ENCODE measurements around the gene MYL3. TPM values are rescaled to one million over a fixed set of nuclear protein-coding genes. Genes with fewer than 3 reads are reported as not detected.

MYL3 gene
- total RNA-seq, 1 experiment from 2014 or later = not detected

DNA sequence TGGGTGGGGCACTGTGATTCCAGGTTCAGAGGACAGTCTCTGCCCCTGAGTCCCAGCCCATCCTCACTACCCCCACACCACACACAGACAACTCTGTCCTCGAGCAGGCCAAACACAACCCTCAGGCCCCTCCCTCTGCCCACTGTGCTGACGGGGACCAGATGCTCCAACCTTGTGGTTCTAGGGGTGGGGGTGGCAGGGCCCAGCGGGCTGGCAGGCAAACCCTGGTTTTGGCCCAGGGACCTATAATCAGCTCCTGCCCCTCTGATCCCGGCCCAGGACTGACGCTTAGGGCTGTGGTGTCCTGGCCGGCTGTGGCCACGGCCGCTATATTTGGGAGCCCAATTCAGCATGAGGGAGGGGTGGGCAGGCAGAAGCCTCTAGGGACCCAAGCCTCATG lies 5.0 kb upstream of the MYL3 start:
- Histone ChIP-seq H2AFZ (ENCODE audit: low read length) (no peak overlapping the region), H3K4me1 (ENCODE audit: low read length) (no peaks in the 10 kb centered on the region), H3K9me2 (replicated peaks; ENCODE audit: insufficient read depth, low read length) (no peaks in the 10 kb centered on the region), H3K4me3 (ENCODE audit: low read length) (no peak overlapping the region), H3K27me3 (ENCODE audit: low read length) (no peaks in the 10 kb centered on the region), H3K36me3 (ENCODE audit: insufficient read depth, low read length) (no peaks in the 10 kb centered on the region), H3K79me2 (ENCODE audit: low read length) (no peaks in the 10 kb centered on the region), H4K20me1 (ENCODE audit: insufficient read depth, low read depth, low read length) (no peaks in the 10 kb centered on the region), H3K9ac (ENCODE audit: low read length) (no peak overlapping the region), H3K27ac (ENCODE audit: low read length) (no peak overlapping the region), H3K9me3 (ENCODE audit: low read length) (no peaks in the 10 kb centered on the region), H3K4me2 (ENCODE audit: low read depth, low read length, poor library complexity, severe bottlenecking) (no peak overlapping the region)
- no peak for DNase-seq

- DNase-seq = no peak
- Histone ChIP-seq H3K9me2 (replicated peaks; ENCODE audit: insufficient read depth, low read length) (no peaks in the 10 kb centered on the region), H3K36me3 (ENCODE audit: insufficient read depth, low read length) (no peaks in the 10 kb centered on the region), H3K27me3 (ENCODE audit: low read length) (no peaks in the 10 kb centered on the region), H4K20me1 (ENCODE audit: insufficient read depth, low read depth, low read length) (no peaks in the 10 kb centered on the region), H3K9me3 (ENCODE audit: low read length) (no peaks in the 10 kb centered on the region), H3K9ac (ENCODE audit: low read length) (no peak overlapping the region), H3K4me1 (ENCODE audit: low read length) (no peaks in the 10 kb centered on the region), H3K79me2 (ENCODE audit: low read length) (no peaks in the 10 kb centered on the region), H3K4me3 (ENCODE audit: low read length) (no peak overlapping the region), H3K4me2 (ENCODE audit: low read depth, low read length, poor library complexity, severe bottlenecking) (no peak overlapping the region), H3K27ac (ENCODE audit: low read length) (no peak overlapping the region), H2AFZ (ENCODE audit: low read length) (no peak overlapping the region)
These were observed 4.3 kb upstream of the MYL3 start for GRCh38 chr3:46867550-46867898.

- no peak overlapping the region for H3K27ac ChIP-seq (ENCODE audit: low read length)
- no peaks in the 10 kb centered on the region for H3K9me3 ChIP-seq (ENCODE audit: low read length)
- H3K4me2 ChIP-seq (ENCODE audit: low read depth, low read length, poor library complexity, severe bottlenecking) = no peak overlapping the region
- H2AFZ ChIP-seq (ENCODE audit: low read length) = no peak overlapping the region
- H3K4me1 ChIP-seq (ENCODE audit: low read length) = no peaks in the 10 kb centered on the region
- DNase-seq = peak; percentile 91
- H3K9me2 ChIP-seq (replicated peaks; ENCODE audit: insufficient read depth, low read length) = no peaks in the 10 kb centered on the region
- H4K20me1 ChIP-seq (ENCODE audit: insufficient read depth, low read depth, low read length) = no peaks in the 10 kb centered on the region
- no peak overlapping the region for H3K4me3 ChIP-seq (ENCODE audit: low read length)
- no peaks in the 10 kb centered on the region for H3K27me3 ChIP-seq (ENCODE audit: low read length)
- no peaks in the 10 kb centered on the region for H3K79me2 ChIP-seq (ENCODE audit: low read length)
- no peak overlapping the region for H3K9ac ChIP-seq (ENCODE audit: low read length)
- H3K36me3 ChIP-seq (ENCODE audit: insufficient read depth, low read length) = no peaks in the 10 kb centered on the region
These were observed 3.7 kb upstream of the MYL3 start for GRCh38 chr3:46866720-46867549.

GRCh38 chr3:46866032-46866595 lies 2.9 kb upstream of the MYL3 start:
- H3K79me2 ChIP-seq (ENCODE audit: low read length) = no peaks in the 10 kb centered on the region
- no peaks in the 10 kb centered on the region for H3K36me3 ChIP-seq (ENCODE audit: insufficient read depth, low read length)
- H3K27ac ChIP-seq (ENCODE audit: low read length) = no peak overlapping the region
- no peaks in the 10 kb centered on the region for H3K4me1 ChIP-seq (ENCODE audit: low read length)
- H3K27me3 ChIP-seq (ENCODE audit: low read length) = no peaks in the 10 kb centered on the region
- H3K4me2 ChIP-seq (ENCODE audit: low read depth, low read length, poor library complexity, severe bottlenecking) = no peak overlapping the region
- H2AFZ ChIP-seq (ENCODE audit: low read length) = no peak overlapping the region
- H3K4me3 ChIP-seq (ENCODE audit: low read length) = no peak overlapping the region
- no peaks in the 10 kb centered on the region for H3K9me2 ChIP-seq (replicated peaks; ENCODE audit: insufficient read depth, low read length)
- H3K9me3 ChIP-seq (ENCODE audit: low read length) = no peaks in the 10 kb centered on the region
- no peaks in the 10 kb centered on the region for H4K20me1 ChIP-seq (ENCODE audit: insufficient read depth, low read depth, low read length)
- no peak for DNase-seq
- no peak overlapping the region for H3K9ac ChIP-seq (ENCODE audit: low read length)

DNA sequence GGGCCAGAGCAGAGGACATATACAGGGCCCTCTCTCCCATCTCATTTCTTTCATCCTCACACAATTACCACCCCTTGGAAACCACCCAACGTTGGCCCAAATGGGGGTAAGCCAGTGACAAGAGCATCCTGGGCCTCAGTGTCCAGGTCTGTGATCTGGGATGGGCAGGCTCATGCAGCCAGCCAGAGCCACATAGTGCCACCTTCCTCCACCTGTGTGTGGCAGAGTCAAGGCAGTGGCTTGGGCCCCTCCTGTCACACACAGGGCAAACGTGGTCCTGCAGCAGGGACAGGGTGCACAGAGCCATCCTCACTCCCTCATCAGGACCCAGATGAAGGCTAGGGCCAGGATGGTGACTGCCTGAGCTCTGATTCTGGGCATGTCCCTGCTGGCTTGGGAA lies 2.3 kb upstream of the MYL3 start:
- H3K36me3 ChIP-seq (ENCODE audit: insufficient read depth, low read length) = no peaks in the 10 kb centered on the region
- DNase-seq = no peak
- H2AFZ ChIP-seq (ENCODE audit: low read length) = no peak overlapping the region
- H3K4me3 ChIP-seq (ENCODE audit: low read length) = no peak overlapping the region
- no peaks in the 10 kb centered on the region for H3K27me3 ChIP-seq (ENCODE audit: low read length)
- no peaks in the 10 kb centered on the region for H3K79me2 ChIP-seq (ENCODE audit: low read length)
- no peaks in the 10 kb centered on the region for H4K20me1 ChIP-seq (ENCODE audit: insufficient read depth, low read depth, low read length)
- no peaks in the 10 kb centered on the region for H3K9me2 ChIP-seq (replicated peaks; ENCODE audit: insufficient read depth, low read length)
- H3K27ac ChIP-seq (ENCODE audit: low read length) = no peak overlapping the region
- no peaks in the 10 kb centered on the region for H3K4me1 ChIP-seq (ENCODE audit: low read length)
- no peak overlapping the region for H3K9ac ChIP-seq (ENCODE audit: low read length)
- H3K4me2 ChIP-seq (ENCODE audit: low read depth, low read length, poor library complexity, severe bottlenecking) = no peak overlapping the region
- no peaks in the 10 kb centered on the region for H3K9me3 ChIP-seq (ENCODE audit: low read length)

DNA sequence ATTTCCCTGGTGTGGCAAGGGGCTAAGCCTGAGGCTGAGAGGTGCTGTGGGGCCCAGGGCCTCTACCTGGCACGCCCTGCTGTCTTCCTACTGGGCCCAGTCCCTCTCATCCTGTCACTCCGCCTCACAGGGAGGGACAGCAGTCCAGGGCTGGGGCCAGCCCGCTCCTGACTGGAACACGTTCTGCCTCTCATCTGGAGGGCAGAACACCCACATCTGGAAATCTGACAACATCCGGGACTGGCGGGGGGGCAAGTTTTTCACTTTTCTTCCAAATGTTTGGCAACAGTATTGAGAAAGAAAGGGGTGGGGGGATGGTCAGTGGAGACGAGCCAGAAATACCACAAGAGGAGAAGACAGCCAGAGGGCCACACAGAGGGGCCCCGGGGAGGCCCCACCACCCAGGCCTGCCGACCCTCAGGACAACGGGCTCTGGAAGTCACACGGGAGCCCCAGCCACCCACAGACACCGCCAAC lies 1.8 kb upstream of the MYL3 start:
- H2AFZ ChIP-seq (ENCODE audit: low read length) = no peak overlapping the region
- H3K9ac ChIP-seq (ENCODE audit: low read length) = no peak overlapping the region
- H3K4me3 ChIP-seq (ENCODE audit: low read length) = no peak overlapping the region
- no peaks in the 10 kb centered on the region for H3K9me3 ChIP-seq (ENCODE audit: low read length)
- no peak overlapping the region for H3K4me2 ChIP-seq (ENCODE audit: low read depth, low read length, poor library complexity, severe bottlenecking)
- H3K27me3 ChIP-seq (ENCODE audit: low read length) = no peaks in the 10 kb centered on the region
- H4K20me1 ChIP-seq (ENCODE audit: insufficient read depth, low read depth, low read length) = no peaks in the 10 kb centered on the region
- H3K27ac ChIP-seq (ENCODE audit: low read length) = no peak overlapping the region
- H3K79me2 ChIP-seq (ENCODE audit: low read length) = no peaks in the 10 kb centered on the region
- DNase-seq = no peak
- no peaks in the 10 kb centered on the region for H3K4me1 ChIP-seq (ENCODE audit: low read length)
- H3K9me2 ChIP-seq (replicated peaks; ENCODE audit: insufficient read depth, low read length) = no peaks in the 10 kb centered on the region
- H3K36me3 ChIP-seq (ENCODE audit: insufficient read depth, low read length) = no peaks in the 10 kb centered on the region

GRCh38 chr3:46864061-46864881 lies 1.0 kb upstream of the MYL3 start:
- no peak overlapping the region for H2AFZ ChIP-seq (ENCODE audit: low read length)
- H3K4me2 ChIP-seq (ENCODE audit: low read depth, low read length, poor library complexity, severe bottlenecking) = no peak overlapping the region
- no peaks in the 10 kb centered on the region for H3K9me3 ChIP-seq (ENCODE audit: low read length)
- H3K4me3 ChIP-seq (ENCODE audit: low read length) = no peak overlapping the region
- no peaks in the 10 kb centered on the region for H3K4me1 ChIP-seq (ENCODE audit: low read length)
- no peaks in the 10 kb centered on the region for H3K36me3 ChIP-seq (ENCODE audit: insufficient read depth, low read length)
- H3K79me2 ChIP-seq (ENCODE audit: low read length) = no peaks in the 10 kb centered on the region
- H3K9me2 ChIP-seq (replicated peaks; ENCODE audit: insufficient read depth, low read length) = no peaks in the 10 kb centered on the region
- H4K20me1 ChIP-seq (ENCODE audit: insufficient read depth, low read depth, low read length) = no peaks in the 10 kb centered on the region
- H3K27ac ChIP-seq (ENCODE audit: low read length) = no peak overlapping the region
- no peak overlapping the region for H3K9ac ChIP-seq (ENCODE audit: low read length)
- H3K27me3 ChIP-seq (ENCODE audit: low read length) = no peaks in the 10 kb centered on the region
- no peak for DNase-seq

DNA sequence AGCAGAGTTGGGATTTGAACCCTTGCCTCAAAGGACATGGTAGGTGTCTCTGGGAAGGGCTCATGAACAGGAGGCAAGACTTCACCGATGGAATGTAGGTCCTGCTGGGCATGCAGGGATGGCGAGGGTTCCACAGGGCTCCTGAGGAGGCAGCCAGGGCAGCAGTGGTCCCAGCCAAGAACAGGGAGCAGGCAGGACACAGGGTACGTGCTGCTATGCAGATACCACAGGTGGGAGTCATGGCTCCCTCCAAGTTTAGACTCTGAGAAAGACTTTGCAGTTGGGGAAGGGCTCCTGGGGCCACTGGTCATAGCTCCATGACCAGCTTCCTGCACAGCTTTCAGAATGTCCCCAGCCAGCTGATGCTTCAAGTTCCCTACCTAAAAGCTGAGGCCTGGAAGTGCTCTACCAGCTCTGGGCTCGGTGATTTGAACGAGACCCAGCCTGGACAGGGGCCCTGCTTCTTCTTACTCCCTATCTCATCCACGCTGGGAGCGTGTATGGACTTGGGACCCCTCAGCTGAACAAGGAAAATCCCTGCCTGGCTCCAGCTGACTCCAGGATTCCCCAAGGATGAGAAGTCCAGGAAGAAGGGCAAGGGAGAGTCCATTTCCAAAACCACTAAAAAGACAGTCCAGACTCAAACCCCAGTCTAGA lies 747 bp downstream of the MYL3 start:
- DNase-seq = no peak
- Histone ChIP-seq H3K9ac (ENCODE audit: low read length) (no peak overlapping the region), H3K4me2 (ENCODE audit: low read depth, low read length, poor library complexity, severe bottlenecking) (no peak overlapping the region), H3K27me3 (ENCODE audit: low read length) (no peaks in the 10 kb centered on the region), H2AFZ (ENCODE audit: low read length) (no peak overlapping the region), H3K9me3 (ENCODE audit: low read length) (no peaks in the 10 kb centered on the region), H3K27ac (ENCODE audit: low read length) (no peak overlapping the region), H4K20me1 (ENCODE audit: insufficient read depth, low read depth, low read length) (no peaks in the 10 kb centered on the region), H3K4me1 (ENCODE audit: low read length) (no peaks in the 10 kb centered on the region), H3K36me3 (ENCODE audit: insufficient read depth, low read length) (no peaks in the 10 kb centered on the region), H3K79me2 (ENCODE audit: low read length) (no peaks in the 10 kb centered on the region), H3K4me3 (ENCODE audit: low read length) (no peak overlapping the region), H3K9me2 (replicated peaks; ENCODE audit: insufficient read depth, low read length) (no peaks in the 10 kb centered on the region)
